Measurements from ENCODE around the gene MUC20. TPM values are rescaled to one million over a fixed set of nuclear protein-coding genes. Genes with fewer than 3 reads are reported as not detected.

The MUC20 gene
- polyA plus RNA-seq, 1 experiment = 0.48 TPM

- no peaks in the 10 kb centered on the region for H3K36me3 ChIP-seq (ENCODE audit: control insufficient read depth, insufficient read depth, low read length)
- H3K4me3 ChIP-seq (ENCODE audit: low read depth, low read length) = no peak overlapping the region
- H3K27me3 ChIP-seq (ENCODE audit: control insufficient read depth, insufficient read depth, low read length) = peaks cover 13% of the 10 kb centered on the region
- no peak for DNase-seq (ENCODE audit: low read depth)
- ChIA-PET CTCF (no interaction called here), POLR2A (no interaction called here)
- TF ChIP-seq CTCF (IDR thresholded peaks at IDR 0.05; ENCODE audit: insufficient read depth, low read depth, low read length) = no peak
These were observed 41.8 kb downstream of the MUC20 start for GRCh38 chr3:195762611-195763010.

GRCh38 chr3:195763076-195763830 lies 42.5 kb downstream of the MUC20 start:
- DNase-seq (ENCODE audit: low read depth) = no peak
- peaks cover 12% of the 10 kb centered on the region for H3K27me3 ChIP-seq (ENCODE audit: control insufficient read depth, insufficient read depth, low read length)
- TF ChIP-seq CTCF (IDR thresholded peaks at IDR 0.05; ENCODE audit: insufficient read depth, low read depth, low read length) = no peak
- H3K36me3 ChIP-seq (ENCODE audit: control insufficient read depth, insufficient read depth, low read length) = no peaks in the 10 kb centered on the region
- ChIA-PET POLR2A (no interaction called here), CTCF (no interaction called here)
- no peak overlapping the region for H3K4me3 ChIP-seq (ENCODE audit: low read depth, low read length)

- H3K36me3 ChIP-seq (ENCODE audit: control insufficient read depth, insufficient read depth, low read length) = no peaks in the 10 kb centered on the region
- peaks cover 8% of the 10 kb centered on the region for H3K27me3 ChIP-seq (ENCODE audit: control insufficient read depth, insufficient read depth, low read length)
- ChIA-PET POLR2A (no interaction called here), CTCF (interaction anchor here (1.2 kb wide), 1 partner anchor 9 kb away, joined by 4 read pairs; no protein-coding TSS in a partner anchor)
- no peak for TF ChIP-seq CTCF (IDR thresholded peaks at IDR 0.05; ENCODE audit: insufficient read depth, low read depth, low read length)
- no peak overlapping the region for H3K4me3 ChIP-seq (ENCODE audit: low read depth, low read length)
- DNase-seq (ENCODE audit: low read depth) = no peak
These were observed 43.4 kb downstream of the MUC20 start for GRCh38 chr3:195763843-195764825.

- Histone ChIP-seq H3K27me3 (ENCODE audit: control insufficient read depth, insufficient read depth, low read length) (peaks cover 6% of the 10 kb centered on the region), H3K4me3 (ENCODE audit: low read depth, low read length) (no peak overlapping the region), H3K36me3 (ENCODE audit: control insufficient read depth, insufficient read depth, low read length) (no peaks in the 10 kb centered on the region)
- no peak for DNase-seq (ENCODE audit: low read depth)
- TF ChIP-seq CTCF (IDR thresholded peaks at IDR 0.05; ENCODE audit: insufficient read depth, low read depth, low read length) = no peak
- POLR2A ChIA-PET = no interaction called here
- CTCF ChIA-PET = interaction anchor here (1.2 kb wide), 1 partner anchor 10 kb away, joined by 4 read pairs; no protein-coding TSS in a partner anchor
These were observed 44.4 kb downstream of the MUC20 start for GRCh38 chr3:195764961-195765706.

Measured in BJ (cell line).